SK-N-MC (cell line): ENCODE measurements around the gene UTP3.

Experiments
- EZH2 ChIP-seq: fragments of 200-600 bp; sonication (generic); IDR thresholded peaks from one replicate; pipeline ENCODE4 v1.6.1; 2017; ENCODE audit warnings: antibody characterized with exemption
- POLR2AphosphoS5 ChIP-seq: IDR thresholded peaks from 2 replicates; pipeline ENCODE4 v1.6.1; 2012; ENCODE audit warnings: mild to moderate bottlenecking, low read depth, low read length, borderline replicate concordance

GRCh38 chr4:70713453-70714078 lies 25.2 kb downstream of the UTP3 start:
- no peak for TF ChIP-seq EZH2
- no peak for TF ChIP-seq POLR2AphosphoS5
